Measurements from ENCODE around the gene TMA7B.

The TMA7B gene

GRCh38 chr22:39952347-39952746 is 7.8 kb upstream of the TMA7B start:
- H3K79me1 ChIP-seq (ENCODE audit: low read length), result no peaks in the 10 kb centered on the region
- no peak overlapping the region for H4K8ac ChIP-seq (ENCODE audit: low read depth, low read length)
- no CpG with 5 or more reads among the region's 6 CpGs for WGBS (ENCODE audit: extremely low coverage, insufficient coverage, low lambda C conversion rate)
- H3K4ac ChIP-seq (ENCODE audit: low read depth, low read length), result no peak overlapping the region
- H2BK15ac ChIP-seq (replicated peaks; ENCODE audit: low read depth), result no peak overlapping the region
- no peaks in the 10 kb centered on the region for H3K79me2 ChIP-seq (ENCODE audit: control insufficient read depth, insufficient read depth, low read length)
- DNase-seq, result no peak
- H2AK5ac ChIP-seq (ENCODE audit: low read length), result no peak overlapping the region
- peaks cover 4% of the 10 kb centered on the region for H3K4me1 ChIP-seq (ENCODE audit: control insufficient read depth, low read depth, low read length)
- no peak overlapping the region for H3K9ac ChIP-seq (ENCODE audit: low read length)
- no peaks in the 10 kb centered on the region for H3K36me3 ChIP-seq (ENCODE audit: control insufficient read depth, insufficient read depth, low read length)
- no peak overlapping the region for H4K5ac ChIP-seq (ENCODE audit: low read length)
- H3K27me3 ChIP-seq (ENCODE audit: insufficient read depth, low read length, poor library complexity), result no peaks in the 10 kb centered on the region
- H2BK120ac ChIP-seq (ENCODE audit: low read depth, low read length), result no peak overlapping the region
- no peak overlapping the region for H3K56ac ChIP-seq (ENCODE audit: low read length)
- no peak overlapping the region for H3K4me2 ChIP-seq (ENCODE audit: low read length)
- no peak overlapping the region for H3K4me3 ChIP-seq (ENCODE audit: low read length)
- no peak overlapping the region for H3K23ac ChIP-seq (ENCODE audit: low read length)
- no peak overlapping the region for H3K27ac ChIP-seq (ENCODE audit: low read depth, low read length)
- no peak overlapping the region for H3K18ac ChIP-seq (ENCODE audit: low read length)
- no peak overlapping the region for H2BK5ac ChIP-seq (ENCODE audit: low read length)

DNA sequence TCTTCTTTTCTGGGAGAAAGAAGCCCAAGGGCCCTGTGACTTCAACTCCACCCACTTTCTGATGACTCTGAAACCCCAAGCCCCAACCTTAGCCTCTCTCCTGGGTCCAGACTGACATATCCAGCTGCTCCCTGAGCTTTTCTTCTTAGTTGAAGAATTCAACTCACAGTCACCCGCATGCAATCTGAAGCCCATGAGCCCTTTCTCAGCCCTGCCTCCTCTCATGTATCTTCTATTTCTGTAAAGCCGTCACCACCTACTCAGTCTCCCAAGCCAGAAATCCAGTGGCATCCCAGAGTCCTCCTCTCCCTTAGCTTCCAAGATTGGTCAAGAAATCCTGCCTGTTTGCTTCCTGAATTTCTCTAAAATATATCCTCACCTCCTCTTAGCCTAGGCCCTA is 7.1 kb upstream of the TMA7B start:
- Histone ChIP-seq H4K5ac (ENCODE audit: low read length) (no peak overlapping the region), H3K4ac (ENCODE audit: low read depth, low read length) (no peak overlapping the region), H3K79me1 (ENCODE audit: low read length) (no peaks in the 10 kb centered on the region), H3K79me2 (ENCODE audit: control insufficient read depth, insufficient read depth, low read length) (no peaks in the 10 kb centered on the region), H3K18ac (ENCODE audit: low read length) (no peak overlapping the region), H4K8ac (ENCODE audit: low read depth, low read length) (no peak overlapping the region), H3K9ac (ENCODE audit: low read length) (no peak overlapping the region), H2BK15ac (replicated peaks; ENCODE audit: low read depth) (no peak overlapping the region), H3K23ac (ENCODE audit: low read length) (no peak overlapping the region), H3K36me3 (ENCODE audit: control insufficient read depth, insufficient read depth, low read length) (no peaks in the 10 kb centered on the region), H2BK5ac (ENCODE audit: low read length) (no peak overlapping the region), H3K27ac (ENCODE audit: low read depth, low read length) (no peak overlapping the region), H2BK120ac (ENCODE audit: low read depth, low read length) (no peak overlapping the region), H3K4me2 (ENCODE audit: low read length) (no peak overlapping the region), H3K4me1 (ENCODE audit: control insufficient read depth, low read depth, low read length) (no peaks in the 10 kb centered on the region), H3K27me3 (ENCODE audit: insufficient read depth, low read length, poor library complexity) (no peaks in the 10 kb centered on the region), H3K4me3 (ENCODE audit: low read length) (no peak overlapping the region), H2AK5ac (ENCODE audit: low read length) (no peak overlapping the region), H3K56ac (ENCODE audit: low read length) (no peak overlapping the region)
- WGBS (ENCODE audit: extremely low coverage, insufficient coverage, low lambda C conversion rate), result no CpG with 5 or more reads among the region's 2 CpGs
- DNase-seq, result no peak

DNA sequence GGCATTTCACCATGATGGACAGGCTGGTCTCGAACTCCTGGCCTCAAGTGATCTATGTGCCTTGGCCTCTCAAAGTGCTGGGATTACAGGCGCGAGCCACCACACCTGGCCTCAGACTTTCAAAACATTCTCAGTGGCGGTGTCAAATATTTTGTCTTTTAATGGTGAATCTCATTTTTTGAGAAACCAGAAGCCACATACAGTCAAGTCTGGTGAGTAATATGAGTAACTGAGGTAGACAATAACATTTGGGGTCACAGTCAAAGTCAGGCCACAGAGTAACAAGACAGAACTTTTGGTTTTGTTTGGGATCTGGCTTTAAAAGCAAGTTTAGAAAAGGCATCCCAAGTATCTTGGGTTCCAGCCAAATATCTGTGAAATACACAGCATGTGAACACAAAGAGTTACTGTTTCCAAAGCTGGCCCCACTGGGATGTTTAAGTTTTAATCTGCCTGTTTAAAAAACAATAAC is 5.6 kb upstream of the TMA7B start:
- no peak overlapping the region for H3K4me3 ChIP-seq (ENCODE audit: low read length)
- no peaks in the 10 kb centered on the region for H3K79me2 ChIP-seq (ENCODE audit: control insufficient read depth, insufficient read depth, low read length)
- H3K56ac ChIP-seq (ENCODE audit: low read length), result no peak overlapping the region
- no peaks in the 10 kb centered on the region for H3K36me3 ChIP-seq (ENCODE audit: control insufficient read depth, insufficient read depth, low read length)
- no peak overlapping the region for H4K5ac ChIP-seq (ENCODE audit: low read length)
- H2BK120ac ChIP-seq (ENCODE audit: low read depth, low read length), result no peak overlapping the region
- no peak overlapping the region for H4K8ac ChIP-seq (ENCODE audit: low read depth, low read length)
- WGBS (ENCODE audit: extremely low coverage, insufficient coverage, low lambda C conversion rate), result no CpG with 5 or more reads among the region's 4 CpGs
- no peak overlapping the region for H3K4ac ChIP-seq (ENCODE audit: low read depth, low read length)
- no peaks in the 10 kb centered on the region for H3K27me3 ChIP-seq (ENCODE audit: insufficient read depth, low read length, poor library complexity)
- H3K4me1 ChIP-seq (ENCODE audit: control insufficient read depth, low read depth, low read length), result peaks cover under 1% of the 10 kb centered on the region
- H2BK5ac ChIP-seq (ENCODE audit: low read length), result no peak overlapping the region
- H3K27ac ChIP-seq (ENCODE audit: low read depth, low read length), result no peak overlapping the region
- H3K4me2 ChIP-seq (ENCODE audit: low read length), result no peak overlapping the region
- H2BK15ac ChIP-seq (replicated peaks; ENCODE audit: low read depth), result no peak overlapping the region
- no peak overlapping the region for H3K9ac ChIP-seq (ENCODE audit: low read length)
- no peak overlapping the region for H2AK5ac ChIP-seq (ENCODE audit: low read length)
- H3K18ac ChIP-seq (ENCODE audit: low read length), result no peak overlapping the region
- no peak for DNase-seq
- no peak overlapping the region for H3K23ac ChIP-seq (ENCODE audit: low read length)
- no peaks in the 10 kb centered on the region for H3K79me1 ChIP-seq (ENCODE audit: low read length)

DNA sequence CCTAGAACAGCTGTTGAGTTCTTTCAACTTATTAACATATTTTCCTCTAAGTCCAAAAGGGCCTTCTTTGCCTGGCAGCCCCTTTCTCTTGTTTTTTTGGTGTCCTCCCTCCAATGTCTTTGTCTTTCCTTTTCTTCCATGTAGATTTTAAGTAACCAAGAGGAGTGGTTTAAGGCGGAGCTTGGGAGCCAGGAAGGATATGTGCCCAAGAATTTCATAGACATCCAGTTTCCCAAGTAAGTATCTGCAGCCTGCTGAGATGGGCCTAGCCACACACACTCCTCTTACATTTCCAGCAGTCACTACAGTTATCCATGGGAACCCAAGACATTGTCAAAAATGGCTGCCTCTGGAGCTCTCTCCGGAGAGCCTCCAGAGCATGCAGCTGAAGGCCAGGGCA is 4.5 kb upstream of the TMA7B start:
- Histone ChIP-seq H3K79me2 (ENCODE audit: control insufficient read depth, insufficient read depth, low read length) (no peaks in the 10 kb centered on the region), H3K23ac (ENCODE audit: low read length) (no peak overlapping the region), H3K18ac (ENCODE audit: low read length) (no peak overlapping the region), H3K4ac (ENCODE audit: low read depth, low read length) (no peak overlapping the region), H3K4me2 (ENCODE audit: low read length) (no peak overlapping the region), H2BK15ac (replicated peaks; ENCODE audit: low read depth) (no peak overlapping the region), H3K27ac (ENCODE audit: low read depth, low read length) (no peak overlapping the region), H3K36me3 (ENCODE audit: control insufficient read depth, insufficient read depth, low read length) (no peaks in the 10 kb centered on the region), H3K27me3 (ENCODE audit: insufficient read depth, low read length, poor library complexity) (no peaks in the 10 kb centered on the region), H3K9ac (ENCODE audit: low read length) (no peak overlapping the region), H4K5ac (ENCODE audit: low read length) (no peak overlapping the region), H2BK5ac (ENCODE audit: low read length) (no peak overlapping the region), H3K56ac (ENCODE audit: low read length) (no peak overlapping the region), H4K8ac (ENCODE audit: low read depth, low read length) (no peak overlapping the region), H2BK120ac (ENCODE audit: low read depth, low read length) (no peak overlapping the region), H3K4me1 (ENCODE audit: control insufficient read depth, low read depth, low read length) (peaks cover 3% of the 10 kb centered on the region), H2AK5ac (ENCODE audit: low read length) (no peak overlapping the region), H3K4me3 (ENCODE audit: low read length) (no peak overlapping the region), H3K79me1 (ENCODE audit: low read length) (no peaks in the 10 kb centered on the region)
- DNase-seq, result no peak
- WGBS (ENCODE audit: extremely low coverage, insufficient coverage, low lambda C conversion rate), result no CpG with 5 or more reads among the region's 2 CpGs

GRCh38 chr22:39956932-39957664 is 3.1 kb upstream of the TMA7B start:
- Histone ChIP-seq H3K9ac (ENCODE audit: low read length) (no peak overlapping the region), H2BK15ac (replicated peaks; ENCODE audit: low read depth) (no peak overlapping the region), H3K27ac (ENCODE audit: low read depth, low read length) (no peak overlapping the region), H2BK120ac (ENCODE audit: low read depth, low read length) (no peak overlapping the region), H3K79me1 (ENCODE audit: low read length) (no peaks in the 10 kb centered on the region), H3K27me3 (ENCODE audit: insufficient read depth, low read length, poor library complexity) (no peaks in the 10 kb centered on the region), H4K5ac (ENCODE audit: low read length) (no peak overlapping the region), H4K8ac (ENCODE audit: low read depth, low read length) (no peak overlapping the region), H3K4me2 (ENCODE audit: low read length) (no peak overlapping the region), H3K4ac (ENCODE audit: low read depth, low read length) (no peak overlapping the region), H2AK5ac (ENCODE audit: low read length) (no peak overlapping the region), H3K36me3 (ENCODE audit: control insufficient read depth, insufficient read depth, low read length) (no peaks in the 10 kb centered on the region), H3K79me2 (ENCODE audit: control insufficient read depth, insufficient read depth, low read length) (no peaks in the 10 kb centered on the region), H3K4me3 (ENCODE audit: low read length) (no peak overlapping the region), H3K23ac (ENCODE audit: low read length) (peak overlapping the region; percentile 66), H2BK5ac (ENCODE audit: low read length) (no peak overlapping the region), H3K4me1 (ENCODE audit: control insufficient read depth, low read depth, low read length) (peaks cover 3% of the 10 kb centered on the region), H3K56ac (ENCODE audit: low read length) (no peak overlapping the region), H3K18ac (ENCODE audit: low read length) (no peak overlapping the region)
- 100% methylated on average over 1 of the region's 10 CpGs for WGBS (ENCODE audit: extremely low coverage, insufficient coverage, low lambda C conversion rate)
- no peak for DNase-seq
